LHCN-M2 (cell line): ENCODE data around the gene OR2F2. TPM values are rescaled to one million over a fixed set of nuclear protein-coding genes. Genes with fewer than 3 reads are reported as not detected.

Experiments used
- DNase-seq: peaks from one replicate; pipeline ENCODE4 v3.0.0-alpha.2; 2012; ENCODE audit warnings: low read depth
- polyA plus RNA-seq: library from polyadenylated mRNA; unstranded; fragments of >200 nt; gene quantifications from one replicate; pipeline ENCODE4 v1.2.1, GENCODE V29; 2012; ENCODE audit warnings: missing spikeins
- total RNA-seq: library from RNA; depleted of rRNA; stranded (reverse); fragments of >200 nt; gene quantifications from 2 replicates; pipeline ENCODE4 v1.2.3, GENCODE V29; 2014; rRNA removed

Gene OR2F2, protein sequence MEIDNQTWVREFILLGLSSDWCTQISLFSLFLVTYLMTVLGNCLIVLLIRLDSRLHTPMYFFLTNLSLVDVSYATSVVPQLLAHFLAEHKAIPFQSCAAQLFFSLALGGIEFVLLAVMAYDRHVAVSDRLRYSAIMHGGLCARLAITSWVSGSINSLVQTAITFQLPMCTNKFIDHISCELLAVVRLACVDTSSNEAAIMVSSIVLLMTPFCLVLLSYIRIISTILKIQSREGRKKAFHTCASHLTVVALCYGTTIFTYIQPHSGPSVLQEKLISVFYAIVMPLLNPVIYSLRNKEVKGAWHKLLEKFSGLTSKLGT
- not detected in 2 replicates for total RNA-seq
- 0.05 TPM for polyA plus RNA-seq

DNA sequence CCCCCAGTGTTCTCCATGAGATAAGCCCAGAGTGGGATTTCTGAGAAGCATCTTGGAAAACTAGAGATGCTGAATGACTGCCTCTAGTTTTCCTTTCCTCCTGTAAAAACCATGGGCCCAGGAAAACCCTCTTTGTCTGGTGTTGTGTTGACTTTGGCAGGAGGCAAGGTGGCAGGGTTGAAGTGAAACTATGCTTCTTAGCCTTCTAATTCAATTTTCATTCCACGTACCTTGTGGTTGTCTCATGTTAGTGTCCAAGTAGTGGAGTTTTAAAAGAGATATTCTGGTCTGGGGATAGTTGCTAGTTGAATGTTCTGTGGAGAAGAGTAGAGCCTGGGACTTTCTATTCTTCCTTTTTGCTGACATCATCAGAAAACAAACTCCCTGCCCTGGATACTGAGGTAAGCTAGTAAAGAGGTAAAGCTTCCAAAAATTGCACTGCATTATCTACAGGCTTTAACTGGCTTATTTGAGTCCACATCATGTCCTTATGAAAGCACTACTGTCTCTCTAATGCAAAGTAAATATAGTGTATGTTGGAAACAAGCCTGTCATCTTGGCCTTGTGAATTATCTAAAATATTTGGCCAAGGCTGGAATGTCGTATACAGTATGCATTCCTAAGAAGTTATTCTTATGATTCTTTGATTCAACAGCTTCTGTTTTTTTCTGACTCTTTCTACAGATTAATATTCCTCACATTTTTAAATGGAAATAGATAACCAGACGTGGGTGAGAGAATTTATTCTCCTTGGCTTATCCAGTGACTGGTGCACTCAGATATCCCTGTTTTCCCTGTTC lies at the start of gene OR2F2:
OR2F2 (plus strand) TSS at position 708 of the 800 bp plus-strand sequence; CDS start at position 708, 0 bp downstream.
- no peak for DNase-seq

DNA sequence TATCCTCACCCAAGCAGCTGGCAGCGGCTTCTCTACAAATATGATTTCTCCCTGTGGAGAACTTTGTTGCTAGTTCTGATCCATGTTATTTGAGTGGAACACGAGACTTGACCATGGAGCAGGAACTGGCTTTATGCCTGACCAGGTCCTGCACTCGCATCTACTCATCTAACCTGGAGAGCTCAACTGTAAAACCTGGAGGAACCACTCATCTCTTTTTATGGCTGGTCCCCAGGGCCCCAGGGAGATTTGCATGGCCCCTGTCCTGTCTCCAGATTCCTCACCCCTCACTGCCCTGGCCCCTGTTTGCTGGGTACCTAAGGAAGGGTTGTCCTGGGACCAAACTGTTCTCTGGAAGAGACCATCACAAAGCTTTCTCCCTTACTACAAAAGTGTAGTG lies 49.1 kb upstream of the OR2F2 start:
- DNase-seq: no peak

DNA sequence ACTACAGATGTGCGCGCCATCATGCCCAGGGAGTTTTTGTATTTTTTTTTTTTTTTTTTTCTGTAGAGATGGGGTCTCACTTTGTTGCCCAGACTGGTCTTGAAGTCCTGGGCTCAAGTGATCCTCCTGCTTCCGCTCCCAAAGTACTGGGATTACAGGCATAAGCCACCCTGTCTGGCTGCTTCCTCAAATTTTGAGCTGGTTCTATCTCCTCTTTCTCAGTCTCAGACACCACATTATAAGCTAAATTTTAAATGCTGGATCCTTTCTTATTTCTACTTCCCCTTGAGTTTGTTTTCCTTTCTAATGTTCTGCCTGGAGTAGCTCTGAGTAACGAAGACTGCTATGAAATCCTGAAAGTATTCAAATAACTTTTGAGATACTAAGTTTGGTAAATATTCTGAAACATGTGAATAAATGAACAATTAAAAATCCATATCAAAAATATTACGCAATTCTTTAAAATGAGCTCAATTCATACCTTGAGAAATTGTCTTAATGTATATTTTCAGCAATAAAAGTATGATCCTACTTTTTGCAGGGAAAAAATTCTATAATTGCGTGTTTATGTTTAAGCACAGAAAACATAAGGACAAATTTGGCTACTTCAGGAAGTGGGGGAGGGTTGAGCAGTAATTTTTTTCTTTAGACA lies 48.1 kb upstream of the OR2F2 start:
- DNase-seq: no peak

DNA sequence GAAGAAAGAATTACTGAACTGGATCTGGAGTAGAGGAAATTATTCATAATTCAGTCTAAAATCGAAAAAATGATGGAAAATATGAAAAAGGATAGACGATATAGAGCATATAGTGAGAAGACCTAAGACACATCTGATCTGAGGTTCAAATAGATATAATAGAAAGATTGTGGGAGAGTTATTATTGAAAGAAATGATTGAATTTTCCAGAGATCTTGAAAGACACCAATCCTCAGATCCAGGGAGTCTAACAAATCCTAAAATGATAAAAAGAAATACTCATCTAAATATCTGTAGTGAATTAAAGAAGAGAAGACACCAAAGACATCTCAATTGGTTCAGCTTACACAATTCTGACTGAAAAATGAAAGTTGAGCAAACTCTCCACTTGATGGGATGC lies 46.0 kb upstream of the OR2F2 start:
- DNase-seq: no peak

DNA sequence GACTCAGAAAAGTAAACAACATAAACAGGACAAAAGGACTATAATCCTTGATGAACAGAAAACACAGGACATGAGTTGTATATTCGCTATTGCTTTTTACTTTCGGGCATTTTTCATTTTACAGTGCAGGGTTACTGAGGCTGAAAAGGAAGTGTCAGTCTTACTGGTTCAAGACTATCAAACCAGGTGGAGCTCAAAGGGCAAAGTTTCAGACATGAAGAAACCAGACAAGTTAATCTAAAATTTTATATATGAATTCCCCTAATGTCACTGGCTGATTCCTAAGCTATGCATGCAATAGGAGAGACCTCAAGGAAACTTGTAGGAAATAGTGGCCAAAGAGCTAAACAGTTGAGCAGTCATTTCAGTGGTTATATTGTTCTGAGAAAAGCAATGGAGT lies 44.5 kb upstream of the OR2F2 start:
- DNase-seq: no peak

DNA sequence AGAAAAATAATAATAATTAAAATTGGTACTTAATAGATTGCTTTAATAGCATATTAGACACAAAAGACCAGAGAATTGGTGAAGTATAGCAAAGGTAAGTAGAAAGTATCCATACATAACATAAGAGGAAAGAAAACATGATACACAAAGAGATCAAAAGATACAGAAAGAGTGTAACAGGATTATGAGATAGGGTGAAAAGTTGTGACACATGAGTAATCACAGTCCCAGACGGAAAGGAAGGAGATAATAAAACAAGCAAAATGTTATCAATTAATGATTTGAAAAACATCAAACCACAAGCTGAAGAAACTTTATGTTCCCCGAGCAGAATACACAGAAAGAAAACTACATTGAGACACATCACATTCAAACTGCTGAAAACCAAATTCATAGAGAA lies 43.6 kb upstream of the OR2F2 start:
- DNase-seq: no peak

DNA sequence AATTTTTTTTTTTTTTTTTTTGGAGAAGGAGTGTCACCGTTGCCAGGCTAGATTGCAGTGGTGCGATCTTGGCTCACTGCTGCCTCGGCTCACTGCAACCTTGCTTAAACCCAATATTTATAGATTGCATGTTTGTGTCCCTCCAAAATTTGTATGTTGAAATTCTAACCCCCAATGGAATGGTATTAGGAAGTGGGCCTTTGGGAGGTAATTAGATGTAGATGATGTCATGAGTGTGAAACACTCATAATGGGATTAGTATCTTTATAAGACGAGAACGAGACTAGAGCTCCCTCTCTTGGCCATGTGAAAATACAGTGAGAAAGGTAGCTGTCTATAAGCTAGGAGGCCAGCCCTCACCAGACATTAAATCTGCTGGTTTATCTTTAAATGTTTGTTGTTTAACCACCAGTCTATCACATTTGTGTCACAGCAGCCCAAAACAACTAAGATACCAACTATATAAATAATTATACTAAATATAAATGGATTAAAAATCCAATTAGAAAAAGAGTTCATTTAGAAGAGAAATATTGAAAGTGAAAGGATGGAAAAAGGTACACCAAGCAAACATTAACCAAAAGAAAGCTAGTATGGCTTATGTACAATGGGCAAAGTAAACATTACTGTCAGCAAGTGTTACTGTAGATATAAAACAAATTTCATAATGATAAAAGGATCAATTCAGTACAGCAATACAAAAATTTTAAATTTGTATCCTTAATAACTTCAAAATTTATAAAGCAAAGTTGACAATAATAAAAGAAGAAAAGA lies 42.3 kb upstream of the OR2F2 start:
- DNase-seq: no peak

DNA sequence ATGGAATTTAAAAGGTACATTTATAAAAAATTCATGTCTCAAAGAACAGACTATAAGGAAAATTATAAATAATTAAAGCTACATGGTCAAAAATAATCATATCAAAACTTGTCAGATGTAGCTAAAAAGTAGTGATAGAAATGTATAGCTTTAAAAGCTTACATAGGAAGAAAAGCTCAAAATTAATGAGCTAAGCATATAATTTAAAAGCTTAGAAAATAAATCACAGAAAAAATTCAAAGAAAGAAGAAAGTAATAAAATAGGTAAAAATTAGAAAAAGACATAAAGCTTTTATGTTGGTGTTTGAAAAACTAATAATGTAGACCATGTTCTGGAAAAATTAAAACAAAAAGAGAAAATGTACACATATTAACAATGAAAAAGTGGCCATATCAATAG lies 38.4 kb upstream of the OR2F2 start:
- no peak for DNase-seq

DNA sequence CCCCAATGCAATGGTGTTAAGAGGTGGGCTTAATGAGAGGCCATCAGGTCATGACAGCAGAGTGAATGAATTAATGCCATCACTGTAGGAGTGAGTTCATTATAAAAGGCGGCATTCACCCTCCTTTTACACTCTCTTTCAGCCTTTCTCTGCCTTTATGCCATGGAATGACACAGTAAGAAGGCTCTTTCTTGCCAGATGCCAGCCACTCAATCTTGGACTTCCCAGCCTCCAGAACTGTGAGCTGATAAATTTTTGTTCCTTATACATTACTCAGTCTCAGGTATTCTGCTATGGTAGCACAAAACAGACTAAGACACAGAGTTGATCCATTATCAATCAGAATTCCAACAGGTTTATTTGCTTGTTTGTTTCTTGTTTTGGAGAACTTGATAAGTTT lies 36.2 kb upstream of the OR2F2 start:
- no peak for DNase-seq

DNA sequence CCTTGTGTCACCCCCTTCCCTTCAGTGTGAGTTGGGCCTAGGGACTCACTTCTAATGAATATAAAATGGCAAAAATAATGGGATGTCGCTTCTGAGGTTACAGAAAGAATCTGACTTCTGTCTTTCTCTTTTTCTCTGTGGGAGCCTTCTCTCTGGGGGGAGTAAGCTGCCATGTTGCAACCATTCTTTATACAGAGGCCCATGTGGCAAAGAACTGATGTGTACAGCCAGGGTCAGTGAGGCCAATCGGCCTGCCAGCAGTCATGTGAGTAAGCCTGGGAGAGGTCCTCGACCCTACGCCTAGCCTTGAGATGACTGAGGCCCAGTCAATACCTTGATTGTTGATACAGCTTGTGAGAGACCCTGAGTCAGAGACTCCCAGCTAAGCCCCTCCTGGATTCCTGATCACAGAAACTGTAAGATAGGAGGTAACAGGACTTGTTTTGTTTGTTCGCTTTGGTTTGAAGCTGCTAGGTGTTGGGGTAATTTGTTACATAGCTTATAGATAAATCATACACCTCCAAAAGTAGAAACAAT lies 34.7 kb upstream of the OR2F2 start:
- peak; percentile 45 for DNase-seq

DNA sequence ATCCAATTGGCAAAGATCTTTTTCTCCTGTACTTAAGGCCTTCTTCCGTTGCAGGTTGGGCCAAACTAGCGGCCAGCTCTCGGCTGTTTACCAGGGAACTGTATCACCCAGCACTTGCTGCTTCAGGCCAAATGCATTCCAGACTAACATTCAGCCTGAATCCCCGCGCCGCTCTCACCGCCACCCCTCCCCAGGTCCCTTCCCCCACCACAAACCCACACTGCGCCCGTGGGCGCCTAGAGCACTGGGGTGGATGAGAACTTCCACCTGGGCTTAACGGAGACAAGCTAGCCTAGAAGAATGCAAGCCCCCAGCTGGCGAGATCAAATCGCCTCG lies 33.7 kb upstream of the OR2F2 start:
- DNase-seq: no peak

DNA sequence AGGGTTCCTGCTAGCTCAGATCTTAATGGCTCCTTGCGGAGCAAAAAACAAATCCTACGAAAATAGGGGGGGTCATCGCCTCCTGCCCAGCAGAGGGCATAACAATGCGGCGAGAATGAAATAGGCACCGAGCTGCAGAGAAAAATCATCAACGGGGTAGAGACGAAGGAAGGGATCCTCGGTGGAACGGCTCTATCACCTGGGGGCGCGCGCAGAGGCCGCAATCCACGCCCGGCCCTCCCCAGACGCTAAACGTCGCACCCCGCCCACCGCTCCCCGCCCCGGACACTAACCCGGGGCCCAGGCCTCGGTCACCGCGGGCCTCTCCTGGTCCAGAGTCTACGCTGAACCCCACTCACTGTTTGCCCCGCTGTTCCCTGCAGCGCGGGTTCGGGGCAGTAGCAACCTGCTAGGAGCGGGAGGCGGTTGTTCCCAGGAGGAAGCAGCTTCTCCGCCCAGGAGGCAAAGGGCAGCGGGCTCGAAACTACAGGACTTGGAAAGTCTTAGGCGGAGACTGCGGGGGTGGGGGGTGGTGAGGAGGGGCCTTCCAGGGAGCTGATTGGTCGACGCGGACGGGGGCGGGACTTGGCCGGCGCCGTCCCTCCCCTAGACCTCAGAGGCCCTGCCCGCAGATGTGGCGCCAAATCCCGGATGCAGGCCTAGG lies 33.2 kb upstream of the OR2F2 start, which contains the start of gene TCAF1:
TCAF1 (minus strand) TSS at position 509 of the 664 bp plus-strand sequence. CDS start 25,568 bp downstream, outside the sequence.
- peak; percentile 96 for DNase-seq

DNA sequence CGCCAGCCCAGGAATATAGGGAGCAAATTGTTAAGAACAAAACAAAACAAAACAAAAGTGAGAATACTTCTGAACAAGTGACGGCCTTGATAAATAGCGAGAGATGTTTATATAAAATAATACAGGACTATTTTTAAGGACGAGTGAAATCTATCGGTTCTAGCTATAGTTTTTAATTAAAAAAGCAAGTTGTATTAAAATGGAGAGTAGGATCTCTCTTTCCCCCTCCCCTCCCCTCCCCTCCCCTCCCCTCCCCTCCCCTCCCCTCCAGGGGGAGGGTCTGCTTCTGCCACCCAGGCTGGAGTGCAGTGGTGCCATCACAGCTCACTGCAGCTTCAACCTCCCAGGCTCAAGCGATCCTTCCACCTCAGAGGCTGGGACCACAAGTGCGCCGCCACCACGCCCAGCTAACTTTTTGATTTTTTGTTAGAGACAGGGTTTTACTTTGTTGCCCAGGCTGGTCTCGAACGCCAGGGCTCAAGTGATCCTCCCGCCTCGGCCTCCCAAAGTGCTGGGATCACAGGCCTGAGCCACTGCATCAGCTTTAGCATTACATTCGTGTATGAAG lies 32.6 kb upstream of the OR2F2 start:
- DNase-seq: no peak

DNA sequence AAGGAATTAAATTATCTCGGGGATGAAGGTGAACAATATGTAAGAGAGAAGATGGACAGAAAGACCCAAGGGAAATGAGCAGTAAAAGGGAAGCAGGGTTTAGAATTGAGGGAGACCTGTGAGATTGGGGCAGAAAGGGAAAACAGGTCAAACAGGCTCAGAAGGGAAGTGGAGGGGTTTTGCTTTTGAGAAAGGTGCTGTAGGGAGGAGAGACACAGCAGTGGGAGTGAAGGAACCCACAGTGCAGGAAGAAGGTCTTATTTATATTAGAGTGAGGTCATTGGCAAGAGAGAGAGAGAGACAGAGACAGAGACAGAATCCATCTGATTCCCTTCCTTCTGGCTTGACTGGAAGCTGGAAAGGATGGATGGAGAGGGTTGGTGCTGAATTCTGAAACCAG lies 29.5 kb upstream of the OR2F2 start:
- DNase-seq: no peak

DNA sequence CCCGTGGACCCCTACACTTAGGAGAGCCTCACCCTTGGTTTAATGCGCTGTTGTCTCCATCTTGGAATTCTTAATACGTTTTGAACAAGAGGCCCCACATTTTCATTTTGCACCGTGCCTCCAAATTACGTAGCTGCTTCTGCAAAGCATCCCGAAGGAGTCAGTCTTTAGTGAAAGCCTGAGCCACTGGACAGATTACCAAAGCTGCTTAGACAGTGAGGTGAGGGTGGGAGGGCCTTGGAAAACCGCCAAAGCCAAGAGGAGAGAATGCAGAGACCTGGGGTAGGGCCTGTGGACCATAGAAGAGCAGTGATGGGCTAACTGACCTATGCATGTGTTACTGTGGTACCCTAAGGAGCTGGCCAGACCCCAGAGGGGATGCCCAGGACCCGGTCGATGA lies 28.9 kb upstream of the OR2F2 start:
- DNase-seq: no peak

DNA sequence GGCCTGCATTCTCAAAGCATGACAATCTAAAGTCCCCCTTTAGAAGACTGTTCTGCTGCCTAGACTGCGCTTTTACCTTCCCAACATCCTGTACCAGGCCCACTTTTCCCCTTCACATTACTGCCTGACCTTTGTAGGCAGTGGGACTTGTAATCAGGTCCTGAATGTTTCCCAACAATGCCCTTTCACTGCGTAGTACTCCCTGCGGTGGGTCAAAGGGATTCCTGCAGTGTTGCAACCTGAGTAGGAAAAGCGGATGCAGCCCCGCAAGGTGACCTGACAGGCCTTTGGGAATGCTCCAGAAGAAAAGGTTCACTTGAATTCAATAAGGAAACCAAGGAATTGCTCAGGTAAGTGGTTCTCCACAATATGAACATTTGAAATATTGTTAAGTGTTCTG lies 28.1 kb upstream of the OR2F2 start:
- DNase-seq: no peak

DNA sequence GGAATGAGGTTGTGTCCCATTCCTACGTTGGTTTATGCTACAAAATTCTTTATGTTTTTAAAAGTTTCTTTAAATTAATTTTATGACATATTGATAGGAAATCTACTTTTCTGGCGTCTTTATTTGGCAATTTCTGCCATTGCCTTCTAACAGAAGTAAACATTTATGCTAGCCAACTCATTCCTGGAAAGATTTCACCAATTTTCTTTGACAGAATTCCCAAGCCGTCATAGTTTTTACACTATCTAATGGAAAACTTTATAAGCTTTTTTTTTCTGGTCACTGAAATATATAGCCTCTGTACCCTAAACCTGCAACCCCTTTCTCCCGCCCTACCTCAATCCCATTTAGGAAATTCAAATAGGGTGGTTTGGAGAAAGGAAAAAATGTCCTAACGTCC lies 26.9 kb upstream of the OR2F2 start:
- no peak for DNase-seq

DNA sequence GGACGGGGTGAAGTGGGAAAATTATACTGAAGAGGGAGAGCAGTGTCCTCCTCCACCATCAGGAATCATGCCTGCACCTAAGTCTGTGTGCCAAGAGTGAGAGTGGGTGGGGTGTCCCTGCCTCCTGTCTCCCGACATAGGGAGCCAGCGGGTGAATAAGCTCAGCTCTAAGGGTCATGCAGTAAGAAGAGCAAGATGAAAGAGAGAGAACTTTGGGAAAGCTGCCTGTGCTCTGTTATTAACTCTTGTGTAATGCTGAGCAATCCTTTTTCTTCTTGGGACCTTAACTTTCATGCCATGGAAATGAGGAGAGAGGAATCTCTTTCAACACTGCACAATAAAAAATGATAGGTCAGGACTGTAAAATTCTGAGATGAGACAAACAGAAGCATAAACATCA lies 25.2 kb upstream of the OR2F2 start:
- DNase-seq: no peak

DNA sequence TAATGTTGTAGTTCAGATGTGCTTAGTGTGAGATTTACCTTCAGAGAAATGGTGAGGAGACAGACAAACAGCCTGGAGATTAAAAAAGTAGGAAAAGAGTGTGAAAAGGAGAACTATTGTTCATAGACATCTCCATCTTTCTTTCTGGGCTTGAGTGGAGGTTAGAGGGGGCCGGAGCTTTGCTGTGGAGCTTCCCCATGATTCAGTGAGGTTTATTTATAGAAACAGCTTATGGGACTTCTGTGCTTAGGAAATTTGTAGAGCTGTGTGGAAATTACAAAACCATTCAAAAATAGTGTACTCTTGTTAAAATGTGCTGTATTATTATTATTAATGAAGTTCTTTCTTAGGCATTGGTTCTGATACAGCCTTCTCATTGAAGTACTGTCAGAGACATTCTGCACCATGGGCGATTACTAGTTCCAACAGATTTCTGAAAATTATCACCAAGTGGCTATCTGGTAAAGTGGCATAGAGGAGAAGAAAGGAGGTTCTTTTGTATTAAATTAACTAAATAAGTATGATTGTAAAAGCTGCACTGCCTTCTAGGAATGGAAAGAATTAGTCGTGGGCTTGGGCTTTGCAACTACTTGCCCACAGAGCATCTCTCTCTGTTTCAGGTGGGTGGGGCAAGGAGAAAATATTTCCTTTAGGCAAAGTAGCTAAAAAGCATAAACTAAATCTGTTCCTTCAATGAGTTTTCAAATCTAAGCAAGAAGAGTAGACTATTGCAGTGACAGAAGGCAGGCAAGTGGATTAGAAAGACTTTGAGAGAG lies 24.4 kb upstream of the OR2F2 start:
- DNase-seq: peak; percentile 43
